Endothelial cell (in vitro differentiated cells): ENCODE data around the gene GOLGA8G. TPM values are rescaled to one million over a fixed set of nuclear protein-coding genes. Genes with fewer than 3 reads are reported as not detected.
A peak's percentile ranks its signal among the peaks of the same experiment; 100 is the strongest.
"Not testable (repeated sequence)": the region's sequence is repeated elsewhere in the genome, so short reads cannot be mapped to it uniquely, and the experiment has no call there.

Experiments
- DNase-seq: peaks from one replicate; pipeline ENCODE4 v3.0.0; 2021; ENCODE audit warnings: low spot score
- H3K27ac Mint-ChIP-seq: one replicate; pipeline ENCODE4 v1.8.0; 2021; ENCODE audit warnings: mixed read lengths, inconsistent platforms; ENCODE audit not compliant: unreplicated experiment
- H3K27me3 Mint-ChIP-seq: one replicate; pipeline ENCODE4 v1.8.0; 2021; ENCODE audit warnings: mild to moderate bottlenecking, moderate library complexity, mixed read lengths, inconsistent platforms; ENCODE audit not compliant: unreplicated experiment
- H3K36me3 Mint-ChIP-seq: one replicate; pipeline ENCODE4 v1.8.0; 2021; ENCODE audit warnings: mild to moderate bottlenecking, low read depth, mixed read lengths, inconsistent platforms; ENCODE audit not compliant: unreplicated experiment
- H3K4me1 Mint-ChIP-seq: one replicate; pipeline ENCODE4 v1.8.0; 2021; ENCODE audit warnings: mild to moderate bottlenecking, mixed read lengths, inconsistent platforms; ENCODE audit not compliant: unreplicated experiment
- H3K4me3 Mint-ChIP-seq: one replicate; pipeline ENCODE4 v1.8.0; 2021; ENCODE audit warnings: mild to moderate bottlenecking, mixed read lengths, inconsistent platforms; ENCODE audit not compliant: unreplicated experiment
- H3K9me3 Mint-ChIP-seq: one replicate; pipeline ENCODE4 v1.8.0; 2021; ENCODE audit warnings: mixed read lengths, inconsistent platforms; ENCODE audit not compliant: unreplicated experiment
- long read RNA-seq: library from polyadenylated mRNA; unstranded; transcript quantifications from one replicate; pipeline ENCODE4 v2.0.0, GENCODE V29; 2020; ENCODE audit not compliant: unreplicated experiment
- microRNA-seq: library from miRNA; unstranded; fragments of <30 nt; microRNA quantifications from one replicate; pipeline ENCODE4, GENCODE V29; 2020; ENCODE audit not compliant: unreplicated experiment
- total RNA-seq: library from RNA; stranded (reverse); fragmentation: NEBNext Ultra II Directional; extraction: Animal tissue kit (Norgen Biotek cat#: 25700); gene quantifications from one replicate; pipeline ENCODE4 v1.2.1, GENCODE V29; 2021; ENCODE audit not compliant: unreplicated experiment

Gene GOLGA8G, protein sequence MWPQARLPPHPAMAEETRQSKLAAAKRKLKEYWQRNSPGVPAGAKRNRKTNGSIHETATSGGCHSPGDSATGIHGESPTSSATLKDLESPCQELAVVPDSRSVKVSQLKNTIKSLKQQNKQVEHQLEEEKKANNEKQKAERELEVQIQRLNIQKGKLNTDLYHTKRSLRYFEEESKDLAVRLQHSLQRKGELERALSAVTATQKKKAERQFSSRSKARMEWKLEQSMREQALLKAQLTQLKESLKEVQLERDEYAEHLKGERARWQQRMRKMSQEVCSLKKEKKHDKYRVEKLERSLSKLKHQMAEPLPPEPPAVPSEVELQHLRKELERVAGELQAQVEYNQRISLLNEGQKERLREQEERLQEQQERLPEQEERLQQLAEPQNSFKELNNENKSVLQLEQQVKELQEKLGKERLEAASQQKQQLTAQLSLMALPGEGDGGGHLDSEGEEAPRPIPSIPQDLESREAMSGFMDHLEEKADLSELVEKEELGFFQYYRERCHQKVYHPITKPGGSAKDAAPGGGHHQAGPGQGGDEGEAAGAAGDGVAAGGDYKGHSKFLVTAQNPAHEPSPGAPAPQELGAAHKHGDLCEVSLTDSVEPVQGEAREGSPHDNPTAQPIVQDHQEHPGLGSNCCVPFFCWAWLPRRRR
- total RNA-seq = not detected
- long read RNA-seq = 0 reads

DNA sequence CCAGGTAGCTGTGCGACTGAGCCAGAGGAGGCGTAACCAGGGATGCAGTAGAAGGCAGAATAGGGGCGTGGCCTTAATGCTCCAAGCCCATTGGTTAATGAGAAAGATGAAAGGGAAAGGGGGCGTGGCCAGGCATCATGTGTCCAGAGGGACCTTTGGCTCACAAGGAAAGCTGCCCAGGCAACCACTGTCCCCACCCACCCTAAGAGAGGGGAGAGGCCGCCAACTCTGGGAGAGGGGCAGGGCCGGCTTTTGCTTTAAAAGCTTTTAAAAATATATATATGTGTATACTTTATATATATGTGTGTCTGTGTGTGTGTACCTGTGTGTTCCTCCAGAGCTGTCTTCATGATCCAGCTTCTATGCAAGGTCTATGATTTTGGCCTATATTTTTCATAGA lies at the start of gene GOLGA8G:
TSS of gene GOLGA8G (minus strand) at position 18 of the 400 bp plus-strand sequence. CDS start 62 bp downstream, outside the sequence.
- not testable (repeated sequence) for H3K9me3 Mint-ChIP-seq, DNase-seq, H3K36me3 Mint-ChIP-seq, H3K27me3 Mint-ChIP-seq, H3K27ac Mint-ChIP-seq, H3K4me1 Mint-ChIP-seq, H3K4me3 Mint-ChIP-seq

DNA sequence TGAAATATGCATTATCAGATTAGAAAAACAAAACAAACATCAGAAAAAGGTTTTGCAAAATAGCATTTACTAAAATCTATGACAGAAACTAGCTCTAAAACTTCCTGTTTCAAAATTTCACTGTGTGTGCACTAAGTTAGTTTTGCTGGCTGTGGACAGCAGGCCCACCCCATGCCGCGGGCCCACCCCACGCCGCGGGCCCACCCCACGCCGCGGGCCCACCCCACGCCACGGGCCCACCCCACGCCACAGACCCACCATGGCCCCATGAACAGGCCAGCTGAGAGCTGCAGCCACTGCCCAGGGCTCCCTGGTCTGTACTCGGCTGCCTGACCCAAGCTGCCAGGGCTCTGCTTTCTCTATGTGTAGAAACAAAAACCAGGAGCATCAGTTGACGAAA lies 40.6 kb upstream of the GOLGA8G start:
- not testable (repeated sequence) for H3K9me3 Mint-ChIP-seq, H3K27me3 Mint-ChIP-seq, DNase-seq, H3K4me1 Mint-ChIP-seq, H3K36me3 Mint-ChIP-seq, H3K4me3 Mint-ChIP-seq, H3K27ac Mint-ChIP-seq

DNA sequence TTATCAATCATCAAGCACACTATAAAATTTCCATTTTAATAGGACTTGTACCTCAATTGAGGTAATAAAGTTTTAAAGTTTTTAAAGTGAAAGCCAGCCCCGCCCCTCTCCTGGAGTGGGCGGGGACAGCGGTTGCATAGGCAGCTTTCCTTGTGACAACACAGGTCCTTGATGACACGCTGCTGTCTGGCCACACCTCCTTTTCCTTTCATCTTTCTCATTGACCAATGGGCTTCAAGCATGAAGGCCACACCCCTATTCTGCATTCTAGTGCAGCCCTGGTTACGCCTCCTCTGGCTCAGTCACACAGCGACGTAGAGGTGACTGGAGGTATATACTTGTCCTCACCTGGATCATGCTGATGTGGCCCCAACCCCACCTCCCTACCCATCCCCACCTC lies 20.5 kb upstream of the GOLGA8G start, which contains the start of gene GOLGA6L25:
TSS of gene GOLGA6L25 (plus strand) at position 301 of the 400 bp plus-strand sequence. CDS start at position 362, 61 bp downstream.
- not testable (repeated sequence) for H3K27me3 Mint-ChIP-seq, DNase-seq, H3K9me3 Mint-ChIP-seq, H3K4me3 Mint-ChIP-seq, H3K4me1 Mint-ChIP-seq, H3K27ac Mint-ChIP-seq, H3K36me3 Mint-ChIP-seq

DNA sequence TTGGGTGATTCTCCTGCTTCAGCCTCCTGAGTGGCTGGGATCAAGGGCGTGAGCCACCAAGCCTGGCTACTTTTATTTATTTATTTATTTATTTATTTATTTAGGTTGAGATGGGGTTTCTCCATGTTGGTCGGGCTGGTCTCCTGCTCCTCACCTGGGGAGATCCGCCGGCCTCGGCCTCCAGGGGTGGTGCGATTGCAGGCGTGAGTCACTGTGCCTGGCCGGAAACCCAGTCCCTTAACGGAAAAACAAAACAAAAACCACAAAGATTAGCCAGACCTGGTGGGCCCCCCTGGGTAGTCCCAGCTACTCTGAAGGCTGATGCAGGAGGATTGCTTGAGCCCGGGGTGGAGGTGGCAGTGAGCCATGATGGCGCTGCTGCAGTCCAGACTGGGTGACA lies 17.6 kb downstream of the GOLGA8G start:
- not testable (repeated sequence) for H3K27me3 Mint-ChIP-seq, H3K36me3 Mint-ChIP-seq, H3K4me1 Mint-ChIP-seq, H3K4me3 Mint-ChIP-seq, DNase-seq, H3K9me3 Mint-ChIP-seq, H3K27ac Mint-ChIP-seq

DNA sequence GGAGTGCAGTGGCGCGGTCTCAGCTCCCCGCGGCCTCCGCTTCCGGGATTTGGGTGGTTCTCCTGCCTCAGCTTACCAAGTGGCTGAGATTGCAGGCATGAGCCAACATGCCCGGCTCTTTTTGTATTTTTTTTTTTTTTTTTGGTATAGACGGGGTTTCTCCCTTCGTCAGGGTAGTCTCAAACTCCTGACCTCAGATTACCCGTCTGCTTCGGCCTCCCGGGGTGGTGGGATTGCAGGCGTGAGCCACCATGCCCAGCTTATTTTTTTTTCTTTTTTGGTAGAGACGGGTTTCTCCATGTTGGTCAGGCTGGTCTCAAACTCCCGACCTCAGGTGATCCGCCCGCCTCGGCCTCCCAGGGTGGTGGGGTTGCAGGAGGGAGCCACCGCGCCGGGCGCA lies 18.6 kb downstream of the GOLGA8G start:
- not testable (repeated sequence) for H3K4me3 Mint-ChIP-seq, DNase-seq, H3K9me3 Mint-ChIP-seq, H3K27ac Mint-ChIP-seq, H3K27me3 Mint-ChIP-seq, H3K4me1 Mint-ChIP-seq, H3K36me3 Mint-ChIP-seq

DNA sequence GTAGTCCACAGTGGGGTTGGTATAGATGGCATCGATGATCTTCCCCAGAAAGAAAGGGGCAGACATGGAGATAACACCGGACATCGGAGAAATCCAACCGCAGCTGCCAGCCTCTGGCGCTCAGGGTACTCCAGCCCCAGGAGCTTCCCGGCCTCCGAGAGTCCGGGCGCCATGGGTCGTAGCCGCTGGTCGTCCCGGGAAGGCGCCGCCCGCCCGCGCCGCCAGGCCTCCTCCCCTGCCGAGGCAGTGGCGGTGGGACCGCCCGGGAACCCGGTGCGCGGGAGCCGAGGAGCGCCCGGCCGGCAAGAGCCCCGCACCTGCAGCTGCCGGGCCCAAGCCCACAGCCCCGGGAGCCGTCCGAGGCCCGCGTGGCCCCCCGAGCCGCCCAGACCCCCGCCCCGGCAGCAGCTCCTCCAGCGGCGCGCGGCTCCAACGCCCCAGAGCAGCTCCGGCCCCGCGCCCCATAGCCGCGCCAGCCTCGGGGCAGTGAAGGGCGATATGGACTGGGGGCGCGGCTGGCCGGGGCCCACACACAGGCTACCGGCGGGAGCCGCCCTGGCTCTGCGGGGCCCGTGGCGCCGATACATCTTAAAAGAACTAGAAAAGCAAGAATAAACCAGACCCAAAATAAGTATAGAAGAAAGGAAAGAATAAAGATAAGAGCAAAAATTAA lies 24.4 kb downstream of the GOLGA8G start:
- not testable (repeated sequence) for H3K36me3 Mint-ChIP-seq, H3K4me1 Mint-ChIP-seq, H3K9me3 Mint-ChIP-seq, H3K4me3 Mint-ChIP-seq, H3K27ac Mint-ChIP-seq, H3K27me3 Mint-ChIP-seq
- DNase-seq = peak; percentile 5

DNA sequence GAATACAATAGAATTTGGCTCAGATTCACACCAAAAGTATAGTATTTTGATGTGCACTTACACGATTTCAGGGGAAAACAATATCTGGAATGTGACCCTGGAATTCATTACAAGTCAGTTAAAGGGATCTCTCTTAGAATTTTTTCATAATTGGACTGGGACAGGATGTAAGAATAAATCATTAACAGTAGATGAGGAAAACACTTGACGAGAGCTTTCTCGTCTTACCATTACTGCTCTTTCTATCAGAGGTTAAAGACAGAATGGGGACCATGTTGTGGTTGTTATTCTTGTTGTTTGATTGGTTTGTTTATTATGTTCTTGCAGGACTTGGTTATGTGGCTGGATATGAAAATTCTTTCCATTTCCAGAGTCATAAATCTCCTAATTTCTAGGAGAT lies 51.4 kb downstream of the GOLGA8G start:
- not testable (repeated sequence) for H3K27me3 Mint-ChIP-seq, H3K36me3 Mint-ChIP-seq

More for the DNA sequence above, 51.4 kb downstream of the GOLGA8G start:
- not testable (repeated sequence) for H3K9me3 Mint-ChIP-seq, DNase-seq, H3K27ac Mint-ChIP-seq, H3K4me1 Mint-ChIP-seq, H3K4me3 Mint-ChIP-seq

Small RNAs within 50 kb of the gene (microRNA-seq; reads per million reads assigned to microRNA genes)
- gene MIR4509-3 = not detected

Other genes with a start within 250 kb of the GOLGA8G start
- 84.6 TPM for gene HERC2, start 210.8 kb downstream of the GOLGA8G start, total RNA-seq
- not detected for gene GOLGA6L24, start 174.9 kb downstream of the GOLGA8G start, total RNA-seq
- not detected for gene GOLGA8F, start 154.3 kb downstream of the GOLGA8G start, total RNA-seq
- not detected for gene GOLGA6L25, start 20.6 kb upstream of the GOLGA8G start, total RNA-seq
- 1.3 TPM for gene GOLGA8M, start 179.4 kb upstream of the GOLGA8G start, total RNA-seq